IMR-90 (cell line): ENCODE measurements around the gene GALNT7. TPM values are rescaled to one million over a fixed set of nuclear protein-coding genes. Genes with fewer than 3 reads are reported as not detected.

Experiments
- ATAC-seq: fragments of 200-7000 bp; cut with Tn5 transposase; 2 replicates; pipeline ENCODE4 v1.9.1; 2020; ENCODE audit warnings: low read depth, mild to moderate bottlenecking, moderate library complexity
- BruUV-seq: library from RNA; stranded (reverse); fragments of 400-500 nt; replicated peaks from 2 replicates; lab custom pipeline; 2021; lab: Mats Ljungman, UMichigan
- CTCF ChIA-PET: fragments of 300-600 bp; formaldehyde crosslinking; extraction: SDS; loops from one replicate; lab custom pipeline; 2021; ENCODE audit warnings: antibody characterized with exemption; lab: Yijun Ruan, JAX
- POLR2A ChIA-PET: fragments of 300-600 bp; sonication (Branson Sonifier 250); formaldehyde crosslinking; loops from one replicate; lab custom pipeline; 2022; ENCODE audit warnings: antibody characterized with exemption; ENCODE audit not compliant: unreplicated experiment; lab: Charles Lee
- DNase-seq: peaks from one replicate; pipeline ENCODE4 v3.0.0; 2013
- H2AFZ ChIP-seq: replicated peaks from 2 replicates; pipeline ENCODE3; 2013; ENCODE audit warnings: low read length, mild to moderate bottlenecking; ENCODE audit not compliant: poor library complexity
- H2AK5ac ChIP-seq: 2 replicates; pipeline ENCODE4 v1.6.1; 2013; ENCODE audit warnings: low read depth, low read length, inconsistent platforms
- H2AK9ac ChIP-seq: replicated peaks from 2 replicates; pipeline ENCODE3; 2013; ENCODE audit warnings: mild to moderate bottlenecking, low read depth, low read length, moderate library complexity; ENCODE audit not compliant: poor library complexity
- H2BK120ac ChIP-seq: 2 replicates; pipeline ENCODE4 v1.6.1; 2013; ENCODE audit warnings: low read depth, low read length, inconsistent platforms
- H2BK15ac ChIP-seq: 3 replicates; pipeline ENCODE4 v1.6.1; 2013; ENCODE audit warnings: low read depth, low read length, inconsistent platforms
- H2BK20ac ChIP-seq: 2 replicates; pipeline ENCODE4 v1.6.1; 2013; ENCODE audit warnings: low read depth, mild to moderate bottlenecking, inconsistent platforms, low read length, moderate library complexity
- H2BK5ac ChIP-seq: 2 replicates; pipeline ENCODE4 v1.6.1; 2013; ENCODE audit warnings: mild to moderate bottlenecking, low read depth, low read length, inconsistent platforms; ENCODE audit not compliant: poor library complexity, severe bottlenecking
- H3K14ac ChIP-seq: replicated peaks from 2 replicates; pipeline ENCODE4 v1.6.1; 2013; ENCODE audit warnings: low read depth, low read length, inconsistent platforms
- H3K18ac ChIP-seq: 2 replicates; pipeline ENCODE4 v1.6.1; 2013; ENCODE audit warnings: low read depth, low read length, control low read depth
- H3K23ac ChIP-seq: 2 replicates; pipeline ENCODE4 v1.6.1; 2013; ENCODE audit warnings: low read depth, low read length, inconsistent platforms
- H3K27ac ChIP-seq: 2 replicates; pipeline ENCODE4 v1.5.1; 2013; ENCODE audit warnings: mild to moderate bottlenecking, control low read depth, low read length; ENCODE audit not compliant: insufficient read depth
- H3K27me3 ChIP-seq: 2 replicates; pipeline ENCODE4 v1.6.1; 2013; ENCODE audit warnings: low read length; ENCODE audit not compliant: control insufficient read depth, insufficient read depth
- H3K36me3 ChIP-seq: 2 replicates; pipeline ENCODE4 v1.6.1; 2013; ENCODE audit warnings: low read length, mixed read lengths; ENCODE audit not compliant: control insufficient read depth, insufficient read depth
- H3K4ac ChIP-seq: 2 replicates; pipeline ENCODE4 v1.6.1; 2013; ENCODE audit warnings: low read depth, low read length, inconsistent platforms
- H3K4me1 ChIP-seq: 2 replicates; pipeline ENCODE4 v1.6.1; 2013; ENCODE audit warnings: low read length, mixed read lengths; ENCODE audit not compliant: control insufficient read depth, insufficient read depth
- H3K4me2 ChIP-seq: 2 replicates; pipeline ENCODE4 v1.6.1; 2013; ENCODE audit warnings: low read depth, mild to moderate bottlenecking, control low read depth, low read length, moderate library complexity
- H3K4me3 ChIP-seq: 2 replicates; pipeline ENCODE4 v1.5.1; 2013; ENCODE audit warnings: low read depth, mild to moderate bottlenecking, control low read depth, low read length, moderate library complexity; ENCODE audit not compliant: insufficient read depth
- H3K56ac ChIP-seq: 2 replicates; pipeline ENCODE4 v1.6.1; 2013; ENCODE audit warnings: low read length, inconsistent platforms; ENCODE audit not compliant: insufficient read depth; ENCODE audit errors: extremely low read depth
- H3K79me1 ChIP-seq, 2 experiments: 2 replicates each; pipeline ENCODE4 v1.6.1; 2013; ENCODE audit warnings: low read length in 2 of 2, inconsistent platforms in 1 of 2, low read depth in 1 of 2
- H3K9ac ChIP-seq: 2 replicates; pipeline ENCODE4 v1.6.1; 2013; ENCODE audit warnings: low read depth, low read length, control low read depth
- H3K9me1 ChIP-seq: 2 replicates; pipeline ENCODE4 v1.6.1; 2013; ENCODE audit warnings: low read length, inconsistent platforms; ENCODE audit not compliant: insufficient read depth
- H3K9me3 ChIP-seq: 2 replicates; pipeline ENCODE4 v1.6.1; 2013; ENCODE audit warnings: low read length; ENCODE audit not compliant: control insufficient read depth, insufficient read depth
- H4K20me1 ChIP-seq: 2 replicates; pipeline ENCODE4 v1.6.1; 2013; ENCODE audit warnings: low read length, inconsistent platforms; ENCODE audit not compliant: insufficient read depth
- H4K5ac ChIP-seq: 2 replicates; pipeline ENCODE4 v1.6.1; 2013; ENCODE audit warnings: mild to moderate bottlenecking, low read depth, low read length, control low read depth
- H4K8ac ChIP-seq, 2 experiments: 2 replicates each; pipeline ENCODE4 v1.6.1; 2013; ENCODE audit warnings: low read depth in 2 of 2, low read length in 2 of 2, control low read depth in 1 of 2, inconsistent platforms in 1 of 2
- H4K91ac ChIP-seq: 2 replicates; pipeline ENCODE4 v1.6.1; 2013; ENCODE audit warnings: low read depth, low read length, inconsistent platforms; ENCODE audit not compliant: insufficient read depth
- CEBPB ChIP-seq: IDR thresholded peaks from 2 replicates; pipeline ENCODE4 v1.6.1; 2012; ENCODE audit warnings: low read depth, low read length, improper control_type of control experiment
- RAD21 ChIP-seq: IDR thresholded peaks from 2 replicates; pipeline ENCODE4 v1.6.1; 2012; ENCODE audit warnings: low read length, improper control_type of control experiment
- WGBS, 2 experiments: methylation state at CpG; one replicate each; pipeline versions ENCODE4 v1.1.5 to v1.1.7; 2013; ENCODE audit warnings: missing lambda C conversion rate in 2 of 2; ENCODE audit not compliant: insufficient read length in 1 of 2; ENCODE audit errors: extremely low coverage in 2 of 2; 5-methylcytosine and 5-hydroxymethylcytosine counted together
- dilution Hi-C: fragments of 300-500 bp; cut with HindIII; formaldehyde crosslinking; loops from one replicate; pipeline ENCODE4 v1.14.3; 2018; ENCODE audit warnings: low sequenced_read_pairs; ENCODE audit not compliant: unreplicated experiment
- in situ Hi-C: fragments of 300-500 bp; cut with MboI; formaldehyde crosslinking; loops from 3 replicates; pipeline ENCODE4 v1.14.3; 2019; ENCODE audit warnings: low sequenced_read_pairs, inconsistent platforms, mixed read lengths
- intact Hi-C: fragments of 100-400 bp; cut with micrococcal nuclease; formaldehyde crosslinking; loops from 2 replicates; pipeline ENCODE4 v1.10.0; 2022
- polyA plus RNA-seq, 3 experiments: library from polyadenylated mRNA; depleted of rRNA; stranded (reverse); fragments of >200 nt; gene quantifications; 2 replicates each; pipeline ENCODE4 v1.2.3, GENCODE V29; 2012; ENCODE audit warnings: low replicate concordance in 1 of 3
- total RNA-seq: library from RNA; depleted of rRNA; stranded (reverse); fragments of >200 nt; gene quantifications from 2 replicates; pipeline ENCODE4 v1.2.3, GENCODE V29; 2012

The GALNT7 gene
- total and polyA plus RNA-seq, 2 of the 4 experiments (the other 2 are of a cell fraction), result 19.1 to 31.2 TPM

DNA sequence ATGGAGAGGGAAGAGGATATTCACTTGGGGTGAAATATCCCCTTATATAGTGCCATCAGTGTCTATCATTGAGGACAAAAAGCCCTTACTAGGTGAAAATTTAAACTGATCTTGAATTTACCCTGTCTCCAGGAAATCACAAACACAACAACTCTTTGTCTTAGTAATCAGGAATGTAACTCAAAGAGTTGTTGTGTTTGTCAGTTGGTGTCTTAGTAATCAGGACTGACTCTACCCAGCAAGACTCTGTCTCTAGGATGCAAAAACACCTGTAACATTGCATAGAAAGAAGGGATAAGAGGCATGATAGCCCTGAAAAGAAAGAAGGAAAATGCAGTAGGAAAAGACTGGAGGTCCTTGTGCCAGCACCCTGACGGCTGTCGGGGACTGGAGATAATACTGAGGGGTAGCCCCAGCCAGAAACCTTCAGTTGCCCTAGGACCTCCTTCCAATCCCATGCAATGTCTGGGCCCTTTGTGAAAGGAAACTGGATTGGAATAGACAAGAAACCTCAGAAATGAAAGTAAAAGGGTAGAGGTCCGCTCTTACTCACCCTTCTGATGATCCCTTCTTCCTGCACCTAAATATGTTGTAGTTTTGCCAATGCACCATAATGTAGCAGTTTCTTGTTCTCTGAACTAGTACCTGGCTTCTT lies 120.2 kb downstream of the GALNT7 start:
- no peak overlapping the region for H3K4ac ChIP-seq
- H3K18ac ChIP-seq, result no peak overlapping the region
- intact Hi-C loops, result loop anchor here (1.0 kb wide), 1 partner anchor 128 kb away; no protein-coding TSS in a partner anchor
- no peaks in the 10 kb centered on the region for H3K4me1 ChIP-seq
- 0 out of 2 replicates have a peak, but pooled peaks have one; percentile 27 for ATAC-seq
- no peaks in the 10 kb centered on the region for H3K79me1 ChIP-seq
- CTCF ChIA-PET, result interaction anchor here (0.6 to 1.2 kb wide), 4 partner anchors 13 to 207 kb away, joined by 3 to 7 read pairs (median 5); no protein-coding TSS in a partner anchor
- no CpG with 5 or more reads among the region's 3 CpGs for WGBS, 2 experiments
- H2AK9ac ChIP-seq, result no peak overlapping the region
- no peak overlapping the region for H4K8ac ChIP-seq
- no peak overlapping the region; the same call in 1 of the 2 replicates for H3K9ac ChIP-seq
- H3K56ac ChIP-seq, result no peak overlapping the region
- no peak overlapping the region for H3K14ac ChIP-seq
- no peak overlapping the region for H3K4me3 ChIP-seq
- TF ChIP-seq CEBPB (no peak), RAD21 (no peak)
- BruUV-seq, result no TSS peak
- H3K27ac ChIP-seq, result no peak overlapping the region
- 0 out of 2 replicates have a peak, but pooled peaks cover 3% of the 10 kb centered on the region for H3K9me1 ChIP-seq
- H3K23ac ChIP-seq, result no peak overlapping the region
- H2AFZ ChIP-seq, result no peak overlapping the region
- H4K20me1 ChIP-seq, result no peaks in the 10 kb centered on the region
- dilution Hi-C loops, result no loop called here
- no peaks in the 10 kb centered on the region for H3K36me3 ChIP-seq
- DNase-seq, result no peak
- H2BK20ac ChIP-seq, result no peak overlapping the region
- H3K4me2 ChIP-seq, result peak overlapping the region; percentile 72
- POLR2A ChIA-PET, result no interaction called here
- no peak overlapping the region for H4K91ac ChIP-seq
- in situ Hi-C loops, result no loop called here
- no peak overlapping the region for H2BK5ac ChIP-seq
- no peak overlapping the region for H2BK120ac ChIP-seq
- no peak overlapping the region for H4K5ac ChIP-seq
- H2AK5ac ChIP-seq, result no peak overlapping the region
- no peaks in the 10 kb centered on the region for H3K27me3 ChIP-seq
- no peak overlapping the region for H2BK15ac ChIP-seq
- peaks cover 20% of the 10 kb centered on the region for H3K9me3 ChIP-seq
